Measurements from ENCODE around the gene TNFRSF6B. TPM values are rescaled to one million over a fixed set of nuclear protein-coding genes. Genes with fewer than 3 reads are reported as not detected.

Gene TNFRSF6B
- total RNA-seq, 2 experiments from 2014 or later = not detected

DNA sequence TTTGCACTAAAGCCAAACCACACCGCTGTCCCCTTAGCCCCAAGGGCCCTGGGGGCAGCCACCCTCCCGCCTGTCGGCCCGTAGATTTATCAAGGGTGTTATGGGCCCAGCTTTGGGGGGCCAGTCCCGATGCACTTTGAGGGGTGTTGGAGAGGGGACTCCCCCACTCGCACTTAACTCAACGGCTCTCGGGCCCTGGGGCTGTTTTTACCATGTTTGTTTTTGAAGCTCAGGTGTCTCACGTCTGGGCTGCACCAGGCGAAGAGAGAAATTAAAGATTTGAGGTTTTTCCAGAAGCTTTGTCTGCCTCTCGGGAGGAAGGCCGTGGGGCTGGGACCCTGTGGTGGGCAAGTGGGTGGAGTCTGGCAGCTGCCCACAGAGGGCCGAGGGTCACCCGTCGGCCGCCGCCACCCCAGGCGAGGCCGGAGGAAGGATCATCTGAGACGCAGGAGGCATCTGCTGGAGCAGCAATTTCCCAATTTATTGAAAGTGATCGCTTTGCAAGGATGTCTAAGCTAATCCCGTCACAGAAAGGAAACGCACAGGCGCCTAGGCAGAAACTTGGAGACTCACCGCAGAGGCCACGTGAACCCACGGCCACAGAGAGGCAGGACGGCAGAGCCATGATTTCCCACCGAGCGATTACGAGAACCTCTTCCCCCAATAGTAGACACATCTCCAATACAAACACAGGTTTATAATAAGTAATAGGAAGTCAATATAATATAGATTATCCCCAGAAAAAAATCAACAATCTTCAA, 46.9 kb downstream of the TNFRSF6B start:
- Mint-ChIP-seq H3K27me3 (ENCODE audit: low read depth) (no peaks in the 10 kb centered on the region), H3K9me3 (no peaks in the 10 kb centered on the region), H3K4me1 (ENCODE audit: low read depth) (peaks cover 1% of the 10 kb centered on the region), H3K4me3 (no peak overlapping the region), H3K36me3 (ENCODE audit: low read depth) (no peaks in the 10 kb centered on the region), H3K27ac (no peak overlapping the region)
- no peak for DNase-seq
- intact Hi-C loops (cut with micrococcal nuclease) = no loop called here
- CTCF ChIA-PET = no interaction called here

DNA sequence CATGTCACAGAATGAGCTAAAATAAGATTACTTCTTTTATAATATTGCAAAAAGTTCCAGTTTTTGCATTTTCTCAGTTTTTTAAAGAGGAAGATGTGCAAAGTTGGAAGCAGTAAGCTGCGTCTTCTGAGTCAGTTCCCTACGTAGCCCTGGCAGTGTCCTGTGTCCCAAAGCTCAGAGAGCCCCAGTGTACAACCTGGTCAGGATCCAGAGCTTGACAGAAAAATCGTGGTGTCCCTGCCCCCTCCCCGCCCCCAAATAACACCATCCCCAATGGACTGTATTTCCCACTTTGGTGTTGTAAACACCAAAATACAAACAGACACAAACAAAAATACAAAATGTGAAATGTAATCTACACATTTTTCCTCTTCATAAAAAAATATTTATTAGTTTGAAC, 47.7 kb downstream of the TNFRSF6B start:
- Mint-ChIP-seq H3K27me3 (ENCODE audit: low read depth) (no peaks in the 10 kb centered on the region), H3K36me3 (ENCODE audit: low read depth) (no peaks in the 10 kb centered on the region), H3K27ac (no peak overlapping the region), H3K4me3 (no peak overlapping the region), H3K9me3 (no peaks in the 10 kb centered on the region), H3K4me1 (ENCODE audit: low read depth) (no peaks in the 10 kb centered on the region)
- DNase-seq = no peak
- intact Hi-C loops (cut with micrococcal nuclease) = no loop called here
- CTCF ChIA-PET = no interaction called here

DNA sequence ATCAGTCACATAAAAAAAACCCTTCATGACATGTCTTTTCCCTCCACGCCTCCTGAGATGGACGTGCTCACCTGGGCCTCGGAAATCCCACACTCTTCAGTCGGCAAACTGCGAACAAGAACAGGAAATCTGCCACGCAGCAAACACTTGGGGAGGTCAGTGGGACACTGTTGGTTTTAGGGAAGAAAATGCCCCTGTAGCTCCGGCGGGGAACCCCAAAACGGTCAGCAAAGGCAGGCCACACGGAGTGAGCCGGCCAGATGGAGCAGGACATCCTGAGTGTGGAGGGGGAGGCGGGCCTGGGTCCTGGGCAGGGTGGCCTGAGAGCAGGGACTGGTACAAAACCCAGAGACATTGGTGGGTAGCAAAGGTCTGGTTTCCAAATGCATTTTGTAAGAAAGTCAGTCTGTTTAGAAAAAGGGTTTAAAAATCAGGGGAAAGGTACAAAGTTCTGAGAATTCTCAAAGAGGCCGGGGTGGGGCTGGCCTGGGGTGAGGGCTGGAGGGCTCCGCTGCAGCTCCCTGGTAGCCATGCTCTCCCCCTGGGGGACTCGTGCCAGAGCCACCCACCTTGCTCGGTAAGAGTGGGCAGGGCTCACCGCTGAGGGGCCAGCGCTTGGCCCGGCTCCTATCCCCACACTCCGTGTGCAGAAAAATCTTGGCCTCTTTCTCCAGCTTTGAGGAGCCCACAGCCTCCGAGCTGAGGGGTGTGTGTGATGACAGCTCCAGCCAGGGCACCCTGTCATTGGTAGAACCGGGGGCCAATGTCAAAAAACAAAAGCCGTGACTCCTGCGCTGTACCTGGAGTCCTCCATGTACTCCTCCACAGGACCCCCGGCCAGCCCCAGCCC, 48.3 kb downstream of the TNFRSF6B start:
- Mint-ChIP-seq H3K27me3 (ENCODE audit: low read depth) (no peaks in the 10 kb centered on the region), H3K27ac (no peak overlapping the region), H3K4me1 (ENCODE audit: low read depth) (peaks cover 2% of the 10 kb centered on the region), H3K4me3 (no peak overlapping the region), H3K36me3 (ENCODE audit: low read depth) (no peaks in the 10 kb centered on the region), H3K9me3 (no peaks in the 10 kb centered on the region)
- intact Hi-C loops (cut with micrococcal nuclease) = no loop called here
- CTCF ChIA-PET = interaction anchor here (0.6 to 0.9 kb wide), 2 partner anchors 38 to 498 kb away, joined by 3 read pairs; no protein-coding TSS in a partner anchor
- no peak for DNase-seq

DNA sequence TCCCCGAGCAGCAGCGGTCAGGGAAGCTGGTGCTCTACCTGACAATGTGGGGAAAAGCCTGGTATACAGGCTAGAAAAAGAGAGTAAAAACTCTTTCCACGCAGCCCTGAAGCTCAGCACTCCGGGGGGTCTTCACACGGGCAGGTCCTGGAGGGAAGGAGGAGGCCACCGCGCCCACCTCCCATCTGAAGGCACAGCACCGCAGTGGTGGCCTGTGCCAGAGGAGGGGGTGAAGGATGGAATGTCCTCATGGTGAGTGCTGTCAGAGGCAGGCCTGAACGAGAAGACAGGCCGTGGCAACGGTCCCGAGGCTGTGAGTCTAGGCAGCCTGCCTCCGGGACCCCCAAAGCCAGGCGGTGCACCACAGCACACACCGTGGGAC, 49.0 kb downstream of the TNFRSF6B start:
- Mint-ChIP-seq H3K9me3 (no peaks in the 10 kb centered on the region), H3K4me3 (no peak overlapping the region), H3K36me3 (ENCODE audit: low read depth) (no peaks in the 10 kb centered on the region), H3K27ac (no peak overlapping the region), H3K4me1 (ENCODE audit: low read depth) (peaks cover 3% of the 10 kb centered on the region), H3K27me3 (ENCODE audit: low read depth) (no peaks in the 10 kb centered on the region)
- intact Hi-C loops (cut with micrococcal nuclease) = no loop called here
- DNase-seq = no peak
- CTCF ChIA-PET = interaction anchor here (0.9 kb wide), 1 partner anchor 39 kb away, joined by 3 read pairs; no protein-coding TSS in a partner anchor

DNA sequence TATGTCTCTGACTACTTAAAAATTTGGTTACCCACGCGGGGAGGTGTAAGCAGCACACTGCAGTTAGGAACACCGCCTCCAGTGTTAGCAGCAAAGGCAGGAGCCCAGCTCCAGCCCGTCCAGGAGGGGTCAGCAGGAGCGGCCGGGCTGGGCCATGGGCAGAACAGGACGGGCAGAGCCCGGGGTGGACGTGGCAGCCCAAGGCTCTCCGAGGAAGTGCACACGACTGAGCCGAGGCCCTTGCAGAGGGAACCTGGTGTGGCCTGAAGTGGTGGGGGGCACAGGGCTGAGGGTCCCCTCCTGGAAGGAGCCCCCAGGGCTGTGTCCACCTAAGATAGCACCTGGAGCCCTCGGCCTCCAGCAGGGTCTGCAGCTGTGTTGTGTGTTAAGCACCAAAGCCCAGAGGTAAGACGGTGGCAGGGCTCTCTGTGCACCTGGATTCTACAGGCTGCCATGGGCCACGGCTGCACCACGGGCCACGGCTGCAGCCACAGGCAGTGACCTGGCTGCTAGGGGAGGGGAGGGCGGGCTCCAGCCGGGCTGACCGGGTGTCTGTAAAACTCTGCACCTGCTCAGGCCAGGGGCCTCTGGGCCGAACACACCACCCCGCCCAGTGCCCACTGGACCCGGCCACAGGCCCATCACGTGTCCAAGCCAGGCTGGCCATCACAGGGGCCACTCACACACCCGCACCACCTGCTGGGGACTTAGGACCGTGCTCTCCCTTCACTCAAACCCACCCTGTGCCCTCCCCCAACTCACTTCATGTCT, 49.7 kb downstream of the TNFRSF6B start:
- intact Hi-C loops (cut with micrococcal nuclease) = no loop called here
- Mint-ChIP-seq H3K36me3 (ENCODE audit: low read depth) (no peaks in the 10 kb centered on the region), H3K27ac (no peak overlapping the region), H3K4me3 (no peak overlapping the region), H3K27me3 (ENCODE audit: low read depth) (no peaks in the 10 kb centered on the region), H3K4me1 (ENCODE audit: low read depth) (peaks cover 9% of the 10 kb centered on the region), H3K9me3 (no peaks in the 10 kb centered on the region)
- CTCF ChIA-PET = no interaction called here
- no peak for DNase-seq

DNA sequence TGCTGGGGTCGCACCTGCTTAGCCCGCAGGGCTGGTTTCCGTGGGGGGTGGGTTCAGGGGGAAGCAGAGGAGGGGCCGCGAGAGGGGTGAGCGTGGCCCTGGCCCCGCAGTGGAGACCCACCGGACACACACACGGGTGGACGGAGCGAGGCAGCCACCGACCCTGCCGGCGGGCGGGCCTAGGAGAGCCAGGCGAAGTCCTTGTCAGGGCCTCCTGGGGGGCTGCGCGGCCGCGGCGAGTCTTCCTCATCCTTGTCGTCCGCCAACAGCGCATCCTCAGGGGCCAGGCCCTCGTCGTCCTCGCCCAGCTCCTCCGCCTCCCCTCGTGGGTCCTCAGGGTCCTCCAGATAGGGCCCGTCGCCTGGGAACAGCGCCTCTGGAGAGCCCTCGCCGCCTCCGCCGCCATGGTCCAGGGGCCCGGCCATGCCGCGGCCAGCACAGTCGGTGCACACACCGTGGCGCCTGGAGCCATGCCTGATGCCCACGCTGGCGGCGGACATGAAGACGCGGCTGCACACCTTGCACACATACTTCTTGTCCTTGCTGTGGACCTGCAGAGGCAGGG, 50.4 kb downstream of the TNFRSF6B start:
- Mint-ChIP-seq H3K4me3 (no peak overlapping the region), H3K4me1 (ENCODE audit: low read depth) (peaks cover 13% of the 10 kb centered on the region), H3K9me3 (no peaks in the 10 kb centered on the region), H3K27me3 (ENCODE audit: low read depth) (no peaks in the 10 kb centered on the region), H3K36me3 (ENCODE audit: low read depth) (no peaks in the 10 kb centered on the region), H3K27ac (no peak overlapping the region)
- no peak for DNase-seq
- intact Hi-C loops (cut with micrococcal nuclease) = no loop called here
- CTCF ChIA-PET = no interaction called here

DNA sequence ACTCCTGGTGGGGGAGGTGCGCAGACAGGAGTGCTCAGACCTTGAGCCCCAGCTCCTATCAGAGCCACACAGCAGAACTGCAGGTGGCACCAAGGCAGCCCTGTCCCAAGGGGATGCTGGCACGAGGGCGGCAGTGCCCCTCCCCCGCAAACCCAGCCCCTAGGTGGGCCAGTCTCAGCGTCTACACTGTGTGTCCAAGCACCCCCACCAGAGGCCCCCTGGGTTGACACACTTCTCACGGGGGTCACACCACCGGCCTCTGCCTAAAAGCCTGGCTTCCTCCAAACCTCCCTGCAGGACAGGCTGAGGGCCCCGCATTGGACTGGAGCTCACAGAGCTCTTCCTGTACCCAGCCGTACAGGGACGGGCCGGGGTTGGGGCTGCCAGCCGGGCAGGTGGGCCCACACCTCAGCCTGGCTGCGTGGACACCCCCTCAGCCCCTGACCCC, 51.2 kb downstream of the TNFRSF6B start:
- Mint-ChIP-seq H3K9me3 (no peaks in the 10 kb centered on the region), H3K4me1 (ENCODE audit: low read depth) (peaks cover 16% of the 10 kb centered on the region), H3K27ac (no peak overlapping the region), H3K4me3 (no peak overlapping the region), H3K27me3 (ENCODE audit: low read depth) (no peaks in the 10 kb centered on the region), H3K36me3 (ENCODE audit: low read depth) (no peaks in the 10 kb centered on the region)
- DNase-seq = no peak
- CTCF ChIA-PET = no interaction called here
- intact Hi-C loops (cut with micrococcal nuclease) = no loop called here

Other genes starting within 250 kb of the TNFRSF6B start
- not detected for gene KCNQ2, start 224.0 kb upstream of the TNFRSF6B start, total RNA-seq
- under 1 TPM in 1 of 2 experiments, not detected in 1; 0.12 TPM for gene EEF1A2, start 197.6 kb upstream of the TNFRSF6B start, total RNA-seq
- 100 to 1,000 TPM; 189 to 194 TPM for gene PPDPF, start 175.9 kb upstream of the TNFRSF6B start, total RNA-seq
- under 1 TPM; 0.35 to 0.38 TPM for gene PTK6, start 159.3 kb upstream of the TNFRSF6B start, total RNA-seq
- gene SRMS, start 148.9 kb upstream of the TNFRSF6B start, total RNA-seq = not detected
- under 1 TPM in 1 of 2 experiments, not detected in 1; 0.10 TPM for gene FNDC11, start 142.5 kb upstream of the TNFRSF6B start, total RNA-seq
- 10 to 100 TPM; 20.0 to 20.4 TPM for gene HELZ2, start 122.4 kb upstream of the TNFRSF6B start, total RNA-seq
- 10 to 100 TPM; 16.7 to 18.0 TPM for gene GMEB2, start 69.6 kb upstream of the TNFRSF6B start, total RNA-seq
- gene STMN3, start 43.2 kb upstream of the TNFRSF6B start, total RNA-seq = 1 to 10 TPM; 6.7 to 7.3 TPM
- gene RTEL1, start 38.3 kb upstream of the TNFRSF6B start, total RNA-seq = 10 to 100 TPM; 33.6 to 34.8 TPM
- gene ARFRP1, start 11.3 kb downstream of the TNFRSF6B start, total RNA-seq = 10 to 100 TPM; 45.6 to 49.2 TPM
- gene ZGPAT, start 11.4 kb downstream of the TNFRSF6B start, total RNA-seq = 10 to 100 TPM; 15.3 to 18.0 TPM
- 1 to 10 TPM; 3.1 to 4.1 TPM for gene LIME1, start 40.0 kb downstream of the TNFRSF6B start, total RNA-seq
- gene SLC2A4RG, start 43.1 kb downstream of the TNFRSF6B start, total RNA-seq = 10 to 100 TPM; 22.4 to 24.8 TPM
- gene ZBTB46, start 134.6 kb downstream of the TNFRSF6B start, total RNA-seq = under 1 TPM; 0.17 to 0.20 TPM
- gene ABHD16B, start 164.8 kb downstream of the TNFRSF6B start, total RNA-seq = not detected
- 10 to 100 TPM; 38.2 to 38.9 TPM for gene TPD52L2, start 168.6 kb downstream of the TNFRSF6B start, total RNA-seq
- 10 to 100 TPM; 19.4 to 19.5 TPM for gene DNAJC5, start 198.5 kb downstream of the TNFRSF6B start, total RNA-seq